Stimulated activated CD4-positive, alpha-beta T cell treated with anti-CD3 and anti-CD28 coated beads, Interleukin-12 subunit alpha, Interleukin-12 subunit beta, amount 100 ng/mL, for 4 hours (primary cell): ENCODE data around the gene ANKAR.
"Not testable (repeated sequence)": the region's sequence is repeated elsewhere in the genome, so short reads cannot be mapped to it uniquely, and the experiment has no call there.

Experiments used
- DNase-seq: peaks from one replicate; pipeline ENCODE4 v3.0.0-alpha.2; 2020

Gene ANKAR, protein sequence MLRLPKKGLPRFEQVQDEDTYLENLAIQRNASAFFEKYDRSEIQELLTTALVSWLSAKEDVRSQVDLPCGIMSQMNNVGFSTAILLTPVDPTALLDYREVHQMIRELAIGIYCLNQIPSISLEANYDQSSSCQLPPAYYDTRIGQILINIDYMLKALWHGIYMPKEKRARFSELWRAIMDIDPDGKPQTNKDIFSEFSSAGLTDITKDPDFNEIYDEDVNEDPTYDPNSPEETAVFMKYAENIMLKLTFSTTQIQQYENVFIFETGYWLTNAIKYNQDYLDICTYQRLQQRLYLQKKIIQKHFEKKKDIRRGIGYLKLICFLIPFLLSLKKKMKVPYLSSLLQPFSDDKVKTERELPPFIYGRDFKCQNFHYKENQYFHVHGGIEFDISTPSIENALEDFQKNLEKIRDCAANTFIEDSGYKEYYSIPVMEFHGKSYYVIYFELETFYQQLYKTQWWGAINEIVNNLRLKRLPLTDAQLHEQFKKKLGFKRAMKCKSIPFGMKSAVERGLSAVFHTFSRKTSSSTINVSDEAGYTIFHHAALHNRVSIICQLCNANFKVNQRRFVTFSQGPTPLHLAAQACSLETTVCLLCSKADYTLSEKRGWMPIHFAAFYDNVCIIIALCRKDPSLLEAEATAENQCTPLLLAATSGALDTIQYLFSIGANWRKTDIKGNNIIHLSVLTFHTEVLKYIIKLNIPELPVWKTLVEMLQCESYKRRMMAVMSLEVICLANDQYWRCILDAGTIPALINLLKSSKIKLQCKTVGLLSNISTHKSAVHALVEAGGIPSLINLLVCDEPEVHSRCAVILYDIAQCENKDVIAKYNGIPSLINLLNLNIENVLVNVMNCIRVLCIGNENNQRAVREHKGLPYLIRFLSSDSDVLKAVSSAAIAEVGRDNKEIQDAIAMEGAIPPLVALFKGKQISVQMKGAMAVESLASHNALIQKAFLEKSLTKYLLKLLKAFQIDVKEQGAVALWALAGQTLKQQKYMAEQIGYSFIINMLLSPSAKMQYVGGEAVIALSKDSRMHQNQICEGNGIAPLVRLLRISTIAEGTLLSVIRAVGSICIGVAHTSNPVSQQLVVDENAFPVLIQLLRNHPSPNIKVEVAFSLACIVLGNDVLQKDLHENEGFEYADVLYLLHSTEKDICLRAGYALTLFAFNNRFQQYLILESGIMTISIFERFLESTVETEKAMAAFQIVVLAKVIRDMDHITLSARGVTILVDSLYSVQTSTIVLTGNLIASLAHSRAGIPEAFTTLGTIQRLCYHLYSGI (N-terminal part only)

DNA sequence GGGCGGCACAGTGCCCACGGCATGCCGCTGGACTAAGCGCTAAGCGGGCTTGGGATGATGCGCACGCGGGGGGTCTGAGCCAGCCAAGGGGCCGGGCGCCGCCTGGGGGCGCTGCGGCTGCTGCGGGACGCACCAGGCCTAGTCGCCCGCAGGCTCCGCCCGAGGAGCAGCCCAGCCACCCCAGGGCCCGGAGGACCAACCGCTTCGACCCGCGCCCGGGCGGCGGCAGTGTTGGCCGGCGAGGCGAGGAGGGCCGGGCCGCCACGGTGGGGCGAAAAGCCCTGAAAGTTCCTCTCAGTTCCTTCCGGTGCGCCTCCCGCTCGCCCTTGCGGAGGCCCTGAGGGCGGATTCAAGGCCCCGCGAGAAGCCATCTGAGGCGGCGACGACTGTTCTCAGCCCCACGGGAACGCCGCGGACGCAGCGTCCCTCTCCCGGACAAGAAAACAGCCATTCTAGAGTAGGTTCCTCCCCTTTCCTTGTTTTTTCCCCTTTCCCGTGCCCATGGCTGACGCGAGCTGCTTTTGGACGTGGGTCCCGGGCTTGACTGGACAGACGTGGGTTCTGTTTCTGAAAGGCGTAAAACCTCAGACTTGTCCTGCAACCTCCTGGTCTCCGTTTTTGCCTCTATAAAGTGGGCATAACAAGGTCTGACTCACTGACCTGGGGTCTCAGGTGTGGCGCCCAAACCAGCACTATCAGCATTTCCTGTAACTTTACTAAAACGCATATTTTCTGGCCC lies at the start of gene ANKAR:
Gene ANKAR, plus strand, starts transcription at position 297 of the 739 bp plus-strand sequence. CDS start 1,821 bp downstream, outside the sequence.
- DNase-seq: peak; percentile 78

DNA sequence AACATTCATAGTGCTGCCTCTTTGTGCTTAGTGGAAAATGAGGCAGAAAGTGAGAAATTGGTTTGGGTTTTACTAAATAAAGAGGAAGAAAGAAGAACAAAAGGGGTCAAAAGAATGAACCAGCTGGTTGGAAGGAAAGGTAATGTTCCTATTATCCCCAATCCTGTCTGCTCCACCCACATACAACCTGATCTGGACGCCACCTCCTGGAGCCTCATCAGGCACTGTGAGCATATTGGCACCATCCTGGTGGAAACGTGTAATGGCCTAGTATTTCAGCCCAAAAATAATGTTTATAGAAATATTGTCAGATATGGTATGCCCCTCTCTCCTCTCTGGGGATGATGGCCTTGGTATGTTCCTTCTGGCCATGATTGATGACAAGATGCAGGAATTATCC lies 48.8 kb upstream of the ANKAR start:
- no peak for DNase-seq

DNA sequence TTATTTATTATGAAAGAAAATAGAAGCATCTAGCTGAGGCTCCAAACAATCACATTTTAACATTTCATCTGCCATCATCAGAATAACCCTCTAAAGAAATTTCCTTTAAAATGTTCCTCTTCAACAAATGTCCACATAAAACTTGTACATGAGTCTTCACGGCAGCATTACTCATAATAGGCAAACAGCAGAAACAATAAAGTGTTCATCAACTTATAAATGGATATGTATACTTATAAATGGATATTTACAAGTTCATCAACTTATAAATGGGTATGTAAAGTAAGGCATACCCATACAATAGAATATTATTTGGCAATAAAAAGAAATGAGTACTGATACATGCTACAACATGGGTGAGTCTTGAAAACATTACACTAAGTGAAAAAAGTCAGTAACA lies 46.7 kb upstream of the ANKAR start:
- DNase-seq: no peak

DNA sequence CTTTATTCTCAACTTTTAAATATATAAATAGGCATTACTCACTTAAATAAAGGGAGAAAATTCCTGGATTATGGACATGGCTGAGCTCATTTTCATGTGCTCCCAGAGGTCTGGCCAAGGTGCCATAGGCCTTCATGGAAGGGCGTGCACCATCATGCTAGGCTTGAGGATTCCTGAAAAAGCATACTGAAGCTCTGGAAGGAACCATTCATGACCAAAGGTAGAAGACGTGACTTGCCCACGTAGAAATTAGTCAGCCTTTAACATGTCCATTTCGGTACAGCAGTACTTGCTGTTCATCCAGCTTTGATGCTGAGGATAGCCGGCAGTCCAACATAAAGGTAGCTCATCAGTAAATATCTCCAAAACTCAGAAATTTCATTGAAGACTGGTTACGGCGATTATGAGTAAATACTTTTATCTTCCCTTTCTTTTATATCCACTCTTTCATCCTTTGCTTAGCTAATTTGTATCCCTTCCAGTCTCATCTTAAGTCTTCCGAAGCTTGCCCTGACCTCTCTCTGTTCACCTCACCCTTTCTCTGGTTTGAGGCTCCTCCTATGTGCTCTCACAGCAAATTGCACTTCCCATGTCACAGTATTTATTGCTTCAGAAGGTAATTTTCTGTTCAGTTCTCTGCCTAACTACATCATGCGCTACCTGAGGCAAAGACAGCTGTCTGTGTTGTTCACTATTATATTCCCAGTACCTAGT lies 45.5 kb upstream of the ANKAR start:
- no peak for DNase-seq

DNA sequence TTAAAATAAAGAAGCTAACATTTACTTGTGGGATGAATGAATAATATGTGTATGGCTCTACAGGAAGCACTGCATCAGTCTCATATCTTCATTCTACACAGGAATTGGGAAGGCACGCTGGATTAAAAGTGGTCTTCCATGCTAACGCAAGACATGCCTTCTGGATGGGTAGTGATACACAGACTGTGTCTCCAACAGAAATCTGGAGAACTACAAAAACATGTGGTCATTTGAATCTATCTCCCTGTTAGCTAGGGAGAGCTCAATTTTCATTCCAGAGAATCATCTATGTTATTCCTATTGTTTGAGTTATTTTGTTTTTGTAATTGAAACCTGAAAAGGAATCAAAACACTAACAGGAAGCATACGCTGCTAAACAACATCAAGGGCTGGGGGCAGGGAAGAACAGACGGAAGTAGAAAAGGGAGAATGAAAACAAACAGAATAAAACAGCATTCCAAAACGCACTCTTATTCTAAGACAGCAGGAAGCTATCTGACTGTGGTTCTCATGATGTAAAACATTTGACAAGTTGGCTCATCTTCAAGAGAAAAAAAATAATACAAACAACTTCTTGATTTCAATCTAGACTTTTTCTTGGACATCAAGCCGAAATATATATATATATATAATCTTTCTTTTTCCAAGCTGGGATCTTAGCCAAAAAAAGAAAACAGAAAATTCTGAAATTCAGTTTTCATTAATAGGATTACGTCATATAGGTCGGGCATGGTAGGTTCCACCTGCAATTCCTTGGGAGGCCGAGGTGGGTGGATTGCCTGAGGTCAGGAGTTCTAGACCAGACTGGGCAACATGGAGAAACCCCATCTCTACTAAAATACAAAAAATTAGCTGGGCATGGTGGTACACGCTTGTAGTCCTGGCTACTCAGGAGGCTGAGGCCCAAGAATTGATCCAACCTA lies 44.7 kb upstream of the ANKAR start:
- DNase-seq: no peak

DNA sequence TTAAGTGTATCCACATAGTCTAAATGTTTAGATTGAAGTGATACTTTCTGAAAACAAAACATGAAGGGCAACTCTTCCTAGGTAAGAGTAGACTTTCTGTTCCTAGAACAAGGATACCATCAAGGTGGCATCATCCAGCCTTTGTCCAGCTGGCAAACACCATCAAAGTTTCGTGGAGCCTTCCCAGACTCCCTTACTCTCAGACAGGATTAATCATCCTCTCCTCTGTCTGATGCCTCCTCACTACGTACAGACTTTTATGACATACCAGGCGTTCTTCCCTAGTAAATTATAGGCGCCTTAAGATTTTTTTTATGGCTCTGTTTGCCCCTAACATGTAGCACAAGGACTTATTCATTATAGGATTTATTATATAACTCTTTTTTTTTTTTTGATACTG lies 42.6 kb upstream of the ANKAR start:
- no peak for DNase-seq

DNA sequence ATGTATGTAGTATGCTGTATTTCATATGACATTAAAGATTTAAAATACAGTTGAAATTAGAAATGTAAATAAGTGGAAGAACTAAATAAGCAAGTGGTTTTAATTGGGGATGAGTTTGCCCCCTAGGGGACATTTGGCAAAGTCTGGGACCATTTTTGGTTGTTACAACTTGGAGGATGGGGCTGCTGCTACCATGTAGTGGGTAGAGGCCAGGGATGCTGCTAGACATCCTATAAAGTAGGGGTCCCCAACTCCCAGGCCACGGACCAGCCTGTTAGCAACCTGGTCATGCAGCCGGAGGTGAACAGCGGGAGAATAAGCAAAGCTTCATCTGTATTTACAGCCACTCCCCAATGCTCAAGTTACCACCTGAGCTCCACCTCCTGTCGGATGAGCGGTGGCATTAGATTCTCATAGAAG lies 41.1 kb upstream of the ANKAR start:
- no peak for DNase-seq

DNA sequence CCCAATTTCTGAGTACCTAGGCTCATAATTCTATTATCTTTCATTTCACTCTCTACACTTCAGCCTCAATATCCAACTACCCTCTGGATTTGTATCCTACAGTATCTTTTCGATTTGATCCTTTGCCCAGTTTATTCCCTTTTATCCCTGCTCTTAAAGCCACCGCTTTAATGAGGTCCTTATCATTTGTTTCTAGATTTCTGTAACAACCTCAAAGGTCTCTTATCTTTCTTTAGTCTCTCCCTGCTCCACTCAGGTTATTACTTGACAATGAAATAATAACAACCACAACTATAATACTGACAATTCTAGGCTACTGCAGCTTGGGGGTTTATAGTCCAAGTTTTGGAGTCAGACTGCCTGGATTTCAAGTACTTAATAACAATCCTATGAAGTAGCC lies 39.1 kb upstream of the ANKAR start:
- no peak for DNase-seq

DNA sequence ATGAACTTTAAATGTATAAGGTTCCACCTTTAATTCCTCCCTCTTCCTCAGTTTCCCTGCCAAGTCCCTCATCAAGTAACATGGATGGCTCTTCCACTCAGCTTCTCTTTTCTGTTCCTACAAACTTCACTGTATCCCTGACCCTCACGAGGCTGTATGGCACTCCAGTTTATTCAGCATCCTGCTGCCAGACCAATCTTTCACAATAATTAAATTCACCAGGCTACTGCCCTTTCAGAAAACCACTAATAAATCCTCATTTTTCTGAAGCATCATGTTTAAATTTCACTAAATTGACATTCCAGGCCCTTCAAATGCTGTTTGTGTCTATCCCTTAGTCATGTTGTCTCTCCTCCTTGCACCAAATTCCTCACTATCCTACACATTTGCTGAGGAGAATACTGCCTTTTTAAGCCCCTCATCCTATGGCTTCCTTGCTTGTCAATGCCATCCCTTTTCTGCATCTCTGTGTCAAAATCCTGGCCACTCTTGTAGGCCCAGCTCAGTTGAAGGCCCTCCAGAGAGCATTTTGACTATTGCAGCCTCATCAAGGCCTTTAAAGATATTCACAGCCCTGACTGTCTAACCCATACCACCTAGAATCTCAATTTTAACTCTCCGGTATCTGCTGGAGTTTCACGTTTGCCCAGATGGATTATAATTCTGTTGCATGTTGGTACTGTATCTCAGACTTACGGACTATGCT lies 36.0 kb upstream of the ANKAR start:
- no peak for DNase-seq

DNA sequence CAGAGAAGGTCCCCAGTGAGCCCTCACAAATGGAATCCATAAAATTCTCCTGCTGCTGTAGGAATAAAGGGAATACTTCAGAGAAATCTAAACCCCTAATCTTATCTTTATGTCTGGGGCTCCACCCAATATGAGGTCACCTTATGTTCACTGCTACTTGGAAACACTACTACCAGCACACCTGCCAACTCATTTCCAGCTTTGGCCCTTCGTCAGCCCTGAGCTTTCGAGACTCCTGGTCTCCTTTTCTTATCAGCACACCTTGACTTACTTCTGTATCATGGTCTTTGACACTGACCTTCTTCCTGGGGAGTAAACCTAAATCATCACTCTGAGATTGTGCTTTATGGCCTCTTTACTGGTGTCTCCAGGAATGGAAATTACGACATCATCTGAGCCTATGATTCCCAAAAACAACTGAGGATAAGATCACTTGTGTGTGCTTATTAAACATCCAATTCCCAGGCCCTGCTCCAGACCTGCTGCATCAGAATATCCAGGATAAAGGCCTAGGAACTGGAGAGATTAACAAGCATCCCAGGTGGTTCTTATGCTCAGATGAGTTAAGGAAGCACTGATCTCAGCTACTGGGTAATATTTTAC lies 35.4 kb upstream of the ANKAR start:
- no peak for DNase-seq

DNA sequence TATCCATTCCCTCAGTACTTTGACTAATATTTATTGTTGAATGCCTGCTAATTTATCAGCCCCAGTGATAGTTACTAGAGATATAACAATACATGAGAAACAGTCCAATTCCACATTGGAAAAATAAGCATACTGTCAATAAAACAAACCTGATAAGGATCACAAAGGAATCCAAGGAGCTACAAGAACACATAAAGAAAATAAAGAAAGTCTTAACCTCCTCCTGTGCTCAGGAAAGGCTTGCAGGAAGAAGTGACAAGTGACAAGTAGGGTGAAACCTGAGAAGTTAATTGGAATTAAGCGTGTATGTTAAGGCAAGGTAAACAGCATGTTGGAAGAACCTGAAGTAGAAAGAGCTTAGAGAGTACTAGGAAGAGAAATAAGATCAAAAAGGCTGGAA lies 33.5 kb upstream of the ANKAR start:
- no peak for DNase-seq

DNA sequence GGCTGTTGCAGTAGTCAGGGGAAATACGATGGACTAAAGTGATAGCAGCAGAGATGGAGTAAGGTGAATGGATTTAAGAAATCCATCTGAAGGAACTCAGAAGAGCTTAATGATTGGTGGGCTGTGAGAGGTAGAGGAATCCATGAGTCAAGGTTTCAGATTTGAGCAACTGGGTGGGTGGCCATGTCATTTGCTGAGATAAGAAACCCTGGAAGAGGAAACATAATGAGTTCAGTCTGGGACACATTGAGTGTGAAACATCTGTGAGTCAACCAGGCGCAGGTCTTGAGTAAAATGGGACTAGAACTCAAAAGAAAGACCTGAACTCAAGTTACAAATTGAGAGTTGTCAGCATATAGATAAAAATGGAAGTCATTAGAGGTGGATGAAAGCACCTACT lies 32.9 kb upstream of the ANKAR start:
- no peak for DNase-seq

DNA sequence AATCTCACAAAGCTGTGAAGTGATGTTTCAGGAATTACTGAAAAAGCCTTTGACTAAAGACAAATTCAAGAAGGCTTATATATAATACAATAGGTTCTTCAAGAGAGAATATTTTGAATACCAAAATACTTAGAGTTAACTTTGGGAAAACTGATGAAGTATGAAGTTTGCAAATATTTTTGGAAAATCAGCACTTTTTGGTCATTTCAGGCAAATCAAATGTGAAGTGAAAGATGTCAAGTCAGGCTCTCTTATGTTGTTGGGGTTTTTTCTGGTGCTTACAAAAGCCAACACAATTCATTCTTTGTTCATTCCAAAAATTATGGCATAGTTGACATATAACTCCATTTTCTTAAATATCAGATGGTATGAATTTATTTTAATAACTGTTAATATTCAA lies 27.9 kb upstream of the ANKAR start:
- DNase-seq: no peak

DNA sequence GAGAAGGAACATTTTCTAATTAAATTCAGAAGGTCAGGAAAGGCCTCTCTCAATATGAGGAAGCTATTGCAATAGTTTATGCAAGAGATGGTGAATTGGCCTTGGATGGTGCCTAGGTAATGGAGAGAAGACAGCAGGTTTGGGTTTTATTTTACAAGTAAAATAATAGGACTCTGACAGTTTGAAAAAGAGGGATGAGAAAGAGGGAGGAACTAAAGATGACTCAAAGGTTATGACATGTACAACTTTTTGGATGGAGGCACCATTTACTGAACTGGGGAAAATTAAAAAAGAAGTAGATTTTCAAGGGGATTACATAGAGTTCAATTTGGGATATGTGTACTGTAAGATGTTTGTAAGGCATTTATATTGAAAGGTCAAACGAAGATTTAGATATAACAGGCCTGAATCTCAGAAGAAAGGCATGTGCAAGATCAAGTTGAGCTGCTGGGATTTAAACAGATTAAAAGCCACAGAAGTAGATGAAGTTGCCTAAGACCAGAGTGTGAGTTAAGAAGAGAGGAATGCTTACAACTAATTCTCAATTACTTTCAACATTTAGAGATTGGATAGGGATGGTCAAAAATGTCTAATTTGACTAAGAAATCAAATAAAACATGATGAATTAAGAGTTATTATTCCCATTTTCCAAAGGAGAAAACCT lies 25.5 kb upstream of the ANKAR start:
- no peak for DNase-seq

DNA sequence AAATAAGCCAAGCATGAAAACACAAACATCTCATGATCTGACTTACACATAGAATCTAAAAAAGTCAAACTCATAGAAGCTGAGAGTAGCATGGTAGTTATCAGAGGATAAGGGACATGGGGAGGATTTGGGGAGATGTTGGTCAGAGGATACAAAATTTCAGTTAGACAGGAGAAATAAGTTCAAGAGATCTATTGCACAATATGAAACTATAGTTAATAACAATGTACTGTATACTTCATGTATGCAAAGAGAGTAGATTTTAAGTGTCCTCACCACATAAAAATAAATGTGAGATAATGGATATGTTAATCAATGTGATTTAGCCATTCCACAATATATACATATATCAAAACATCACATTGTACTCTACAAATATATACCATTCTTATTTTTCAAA lies 23.2 kb upstream of the ANKAR start:
- no peak for DNase-seq

DNA sequence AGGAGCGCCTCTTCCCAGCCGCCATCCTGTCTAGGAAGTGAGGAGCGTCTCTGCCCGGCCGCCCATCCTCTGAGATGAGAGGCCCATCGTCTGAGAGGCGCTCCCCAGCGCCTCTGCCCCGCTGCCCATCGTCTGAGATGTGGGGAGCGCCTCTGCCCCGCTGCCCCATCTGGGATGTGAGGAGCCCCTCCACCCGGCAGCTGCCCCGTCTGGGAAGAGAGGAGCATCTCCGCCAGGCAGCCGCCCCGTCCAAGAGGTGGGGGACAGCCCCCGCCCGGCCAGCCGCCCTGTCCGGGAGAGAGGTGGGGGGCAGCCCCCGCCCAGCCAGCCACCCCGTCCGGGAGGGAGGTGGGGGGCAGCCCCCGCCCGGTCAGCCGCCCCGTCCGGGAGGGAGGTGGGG lies 21.0 kb upstream of the ANKAR start:
- DNase-seq: not testable (repeated sequence)

DNA sequence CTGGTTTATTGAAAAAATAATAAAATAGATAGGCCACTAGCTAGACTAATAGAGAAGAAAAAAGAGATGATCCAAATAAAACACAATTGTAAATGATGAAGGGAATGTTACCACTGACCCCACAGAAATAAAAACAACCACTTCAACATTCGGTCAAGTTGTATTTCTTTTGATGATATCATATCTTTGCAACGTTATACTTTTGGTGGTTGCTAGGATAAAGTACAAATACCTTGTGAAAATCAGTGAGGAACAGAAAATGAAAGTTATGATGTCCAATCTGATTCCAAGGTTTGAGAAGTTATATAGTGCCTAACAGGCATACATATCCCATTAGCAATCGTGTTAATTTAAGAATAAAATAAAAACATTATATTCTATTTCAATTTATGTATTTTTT lies 19.8 kb upstream of the ANKAR start:
- no peak for DNase-seq

DNA sequence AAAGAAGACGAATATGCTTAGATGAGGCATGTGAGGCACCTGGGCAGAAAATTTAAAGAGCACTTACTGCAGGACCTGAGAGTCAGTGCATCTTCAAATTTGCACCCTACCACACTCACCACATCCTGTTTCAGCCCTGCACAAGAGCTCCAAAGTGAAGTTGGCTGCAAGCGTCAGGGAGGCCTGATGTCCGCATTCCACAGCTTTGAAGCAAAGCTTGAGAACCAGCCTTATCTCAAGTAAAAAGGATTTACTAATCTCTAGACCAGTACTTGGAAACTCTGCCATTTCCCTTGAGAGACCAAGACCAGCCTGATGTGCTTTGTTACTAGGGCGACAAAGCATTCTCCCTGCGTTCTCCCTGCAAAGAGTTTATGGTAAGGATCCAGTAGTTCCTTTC lies 16.6 kb upstream of the ANKAR start:
- DNase-seq: no peak
